ENCODE measurements around the gene GPR65.
A peak's percentile ranks its signal among the peaks of the same experiment; 100 is the strongest.

The GPR65 gene

DNA sequence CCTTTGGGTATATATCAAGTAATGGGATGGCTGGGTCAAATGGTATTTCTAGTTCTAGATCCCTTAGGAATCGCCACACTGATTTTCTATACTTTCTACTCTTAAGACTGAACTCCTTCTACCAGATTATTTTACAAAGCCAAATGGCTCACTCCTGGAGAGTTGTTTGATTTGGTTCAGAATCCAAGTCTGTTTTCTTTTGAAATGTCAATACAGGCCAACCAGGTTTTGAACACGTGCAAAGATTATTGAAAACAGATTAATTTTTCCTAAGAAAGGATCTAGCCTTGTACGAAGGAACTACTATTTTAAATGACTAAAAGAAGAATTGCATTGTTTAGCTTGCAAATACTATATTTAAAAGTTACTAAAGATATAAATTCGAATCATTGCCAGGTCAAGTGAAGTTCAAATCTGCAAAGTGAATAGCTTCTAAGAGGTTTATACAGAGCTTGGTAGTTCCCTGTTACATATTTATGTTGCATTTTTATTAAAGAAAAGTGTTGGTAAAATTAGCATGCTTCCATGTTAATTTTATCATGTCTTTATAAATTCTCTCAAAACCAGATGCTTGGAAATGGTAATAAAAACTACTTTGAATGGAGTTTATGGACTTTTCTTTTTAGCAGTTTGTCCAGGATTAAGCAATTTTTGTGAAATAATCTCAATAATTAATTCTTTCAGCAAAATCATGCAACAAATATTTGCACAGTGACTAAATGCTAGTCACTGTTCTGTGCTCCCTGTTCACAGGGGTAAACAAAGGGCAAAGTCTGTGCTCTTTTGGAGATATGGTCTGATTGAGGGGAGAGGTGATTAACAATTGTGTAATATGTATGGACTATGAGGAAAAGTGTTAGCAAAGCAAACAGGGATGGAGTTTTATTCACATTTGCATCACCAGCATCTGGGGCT lies 38.9 kb downstream of the GPR65 start:
- DNase-seq: no peak

- DNase-seq: no peak
Measured at GRCh38 chr14:88044444-88044758, 39.5 kb downstream of the GPR65 start.

GRCh38 chr14:88044776-88045446 lies 40.0 kb downstream of the GPR65 start:
- DNase-seq: peak; percentile 78

GRCh38 chr14:88045705-88046104 lies 40.8 kb downstream of the GPR65 start:
- no peak for DNase-seq

GRCh38 chr14:88048351-88048750 lies 43.4 kb downstream of the GPR65 start:
- no peak for DNase-seq

DNA sequence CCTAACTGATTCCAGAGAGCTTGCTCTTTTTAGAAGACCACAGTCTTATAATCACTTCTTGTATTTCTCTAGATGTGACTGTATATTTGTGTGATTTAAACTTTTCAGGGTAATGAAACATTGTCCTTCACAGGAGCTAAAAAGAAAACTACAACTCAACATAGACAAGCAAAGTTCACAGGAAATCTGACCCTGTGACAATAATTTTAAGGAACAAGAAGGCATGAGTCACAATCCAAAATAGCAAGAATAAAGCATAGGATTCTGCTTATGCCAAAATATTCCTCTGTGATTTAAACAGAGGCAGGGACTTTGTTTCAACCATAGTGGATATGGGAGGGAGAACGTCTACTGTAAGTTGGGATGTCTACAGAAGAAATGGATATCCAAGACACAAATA lies 44.3 kb downstream of the GPR65 start:
- no peak for DNase-seq

- DNase-seq: no peak
Measured at GRCh38 chr14:88049936-88050335, 45.0 kb downstream of the GPR65 start.

DNA sequence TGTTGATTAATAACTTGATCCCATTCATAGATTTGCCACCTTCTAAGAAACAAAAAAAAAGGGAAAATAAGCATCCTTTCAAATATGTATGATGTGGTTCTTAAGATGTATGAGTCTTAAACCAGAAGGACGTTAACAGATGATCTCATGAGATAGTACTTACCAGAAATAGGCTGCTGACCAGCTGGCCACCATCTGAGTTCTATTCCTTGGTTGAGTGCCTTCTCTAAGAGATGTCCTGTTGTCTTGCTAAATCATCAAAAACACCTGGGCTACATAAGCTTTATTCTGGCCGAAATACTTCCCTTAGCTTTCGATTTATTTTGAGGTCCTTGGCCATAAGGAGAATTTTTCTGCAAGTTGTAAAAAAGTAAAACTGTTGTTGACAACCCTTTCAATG lies 55.6 kb downstream of the GPR65 start:
- no peak for DNase-seq

- DNase-seq: no peak
Measured at GRCh38 chr14:88063811-88064210, 58.9 kb downstream of the GPR65 start.

Data from activated CD4-positive, alpha-beta T cell treated with anti-CD3 and anti-CD28 coated beads, Interleukin-2, Interleukin-6, amounts not matched to agents 100 ng/mL and 50 ng/mL, durations not matched to agents 16 hours and 8 hours (primary cell).